Subcutaneous adipose tissue (tissue), 4 donors: ENCODE measurements around the gene INPP5A. TPM values are rescaled to one million over a fixed set of nuclear protein-coding genes. Genes with fewer than 3 reads are reported as not detected.

ENCODE experiments used
- total RNA-seq, 4 donors: library from RNA; depleted of rRNA; stranded (reverse); fragments of >200 nt; gene quantifications; one replicate each; pipeline ENCODE4 v1.1.0, GENCODE V29; 2016
- TF ChIP-seq, protein P1 (sequence below): fragments of 450-650 bp; IDR thresholded peaks from one replicate; pipeline ENCODE4 v1.5.1; 2016; ENCODE audit warnings: low read depth, mild to moderate bottlenecking, control low read depth, antibody characterized with exemption, moderate library complexity

Gene INPP5A
- total RNA-seq, 4 donors from 2014 or later, result 23.1 to 34.1 (median 31.6) TPM

DNA sequence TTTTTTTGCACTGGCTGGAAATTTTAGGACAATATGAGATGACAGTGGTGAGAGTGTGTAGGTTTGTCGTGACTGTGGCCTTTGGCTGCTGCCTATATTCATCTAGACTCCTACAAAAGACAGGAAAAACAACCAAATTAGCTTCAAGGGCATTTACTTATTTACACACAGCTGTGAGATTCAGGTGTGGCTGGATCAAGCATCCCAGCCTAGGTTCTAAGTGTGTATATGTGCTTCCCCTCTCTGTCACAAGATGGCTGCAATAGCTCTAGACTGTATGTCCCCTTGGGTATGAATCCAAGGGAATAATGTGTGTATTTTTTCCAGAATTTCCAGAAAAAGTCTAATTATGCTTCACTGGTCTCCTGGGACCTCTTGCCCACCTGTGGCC is 25.5 kb upstream of the INPP5A start:
- TF ChIP-seq, protein P1, sequence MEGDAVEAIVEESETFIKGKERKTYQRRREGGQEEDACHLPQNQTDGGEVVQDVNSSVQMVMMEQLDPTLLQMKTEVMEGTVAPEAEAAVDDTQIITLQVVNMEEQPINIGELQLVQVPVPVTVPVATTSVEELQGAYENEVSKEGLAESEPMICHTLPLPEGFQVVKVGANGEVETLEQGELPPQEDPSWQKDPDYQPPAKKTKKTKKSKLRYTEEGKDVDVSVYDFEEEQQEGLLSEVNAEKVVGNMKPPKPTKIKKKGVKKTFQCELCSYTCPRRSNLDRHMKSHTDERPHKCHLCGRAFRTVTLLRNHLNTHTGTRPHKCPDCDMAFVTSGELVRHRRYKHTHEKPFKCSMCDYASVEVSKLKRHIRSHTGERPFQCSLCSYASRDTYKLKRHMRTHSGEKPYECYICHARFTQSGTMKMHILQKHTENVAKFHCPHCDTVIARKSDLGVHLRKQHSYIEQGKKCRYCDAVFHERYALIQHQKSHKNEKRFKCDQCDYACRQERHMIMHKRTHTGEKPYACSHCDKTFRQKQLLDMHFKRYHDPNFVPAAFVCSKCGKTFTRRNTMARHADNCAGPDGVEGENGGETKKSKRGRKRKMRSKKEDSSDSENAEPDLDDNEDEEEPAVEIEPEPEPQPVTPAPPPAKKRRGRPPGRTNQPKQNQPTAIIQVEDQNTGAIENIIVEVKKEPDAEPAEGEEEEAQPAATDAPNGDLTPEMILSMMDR, result no peak

DNA sequence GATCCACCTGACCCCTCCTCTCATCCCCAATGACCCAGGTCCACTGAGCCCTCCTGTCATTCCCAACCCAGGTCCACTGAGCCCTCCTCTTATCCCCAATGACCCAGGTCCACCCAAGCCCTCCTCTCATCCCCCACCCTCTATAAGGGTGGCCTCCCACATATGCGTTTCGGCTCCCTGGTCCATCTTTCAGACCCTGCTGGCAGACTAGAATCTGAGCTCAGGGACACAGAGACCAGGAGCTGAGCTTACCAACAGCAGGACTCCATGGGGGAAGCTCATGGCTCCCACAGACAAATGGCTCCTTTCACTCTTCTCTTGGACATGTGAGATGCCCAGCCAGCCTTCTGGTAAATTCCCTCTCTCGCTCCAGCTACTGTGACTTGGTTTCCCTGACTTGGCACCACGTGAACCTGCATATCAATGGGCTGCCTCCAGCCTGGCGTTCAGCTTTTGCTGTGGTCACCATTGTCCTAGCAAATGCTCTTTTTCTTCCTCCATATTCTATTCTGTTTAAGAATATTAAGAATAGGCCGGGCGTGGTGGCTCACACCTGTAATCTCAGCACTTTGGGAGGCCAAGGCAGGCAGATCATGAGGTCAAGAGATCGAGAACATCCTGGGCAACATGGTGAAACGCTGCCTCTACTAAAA is 24.8 kb upstream of the INPP5A start:
- TF ChIP-seq, protein P1, result no peak

DNA sequence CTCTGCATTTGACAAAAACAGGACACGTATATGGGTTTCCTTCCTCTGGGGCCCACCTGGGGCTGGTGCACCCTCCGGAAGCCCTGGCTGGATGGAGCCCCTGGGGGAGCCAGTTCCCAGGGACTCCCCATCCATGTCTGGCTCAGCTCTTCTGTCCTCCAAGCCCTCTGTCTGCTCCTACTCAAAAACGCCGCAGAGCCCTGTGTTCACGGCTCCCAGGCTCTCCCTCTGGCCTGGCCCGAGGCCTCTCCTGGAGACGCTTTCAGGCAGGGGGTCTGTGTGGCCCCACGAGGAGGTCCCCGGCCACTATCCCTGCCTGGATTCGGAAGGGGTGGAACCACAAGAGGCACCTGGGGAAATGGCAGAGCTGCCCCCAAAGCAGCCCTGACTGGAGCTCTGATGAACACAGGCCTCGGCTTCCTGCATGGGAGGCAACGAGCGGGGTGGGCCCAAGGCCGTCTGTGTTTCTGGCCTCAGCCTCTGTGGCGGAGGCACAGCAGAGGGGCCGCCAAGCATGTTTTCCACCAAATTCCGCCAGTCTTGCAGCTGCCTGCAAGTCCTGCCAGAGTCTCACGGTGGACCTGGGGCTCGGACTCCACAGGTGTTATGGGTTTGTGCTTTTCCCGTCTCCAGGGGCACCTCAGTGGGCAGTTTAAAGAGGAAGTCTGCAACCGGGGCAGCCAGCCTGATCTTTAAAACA is 22.6 kb upstream of the INPP5A start:
- TF ChIP-seq, protein P1, result no peak

DNA sequence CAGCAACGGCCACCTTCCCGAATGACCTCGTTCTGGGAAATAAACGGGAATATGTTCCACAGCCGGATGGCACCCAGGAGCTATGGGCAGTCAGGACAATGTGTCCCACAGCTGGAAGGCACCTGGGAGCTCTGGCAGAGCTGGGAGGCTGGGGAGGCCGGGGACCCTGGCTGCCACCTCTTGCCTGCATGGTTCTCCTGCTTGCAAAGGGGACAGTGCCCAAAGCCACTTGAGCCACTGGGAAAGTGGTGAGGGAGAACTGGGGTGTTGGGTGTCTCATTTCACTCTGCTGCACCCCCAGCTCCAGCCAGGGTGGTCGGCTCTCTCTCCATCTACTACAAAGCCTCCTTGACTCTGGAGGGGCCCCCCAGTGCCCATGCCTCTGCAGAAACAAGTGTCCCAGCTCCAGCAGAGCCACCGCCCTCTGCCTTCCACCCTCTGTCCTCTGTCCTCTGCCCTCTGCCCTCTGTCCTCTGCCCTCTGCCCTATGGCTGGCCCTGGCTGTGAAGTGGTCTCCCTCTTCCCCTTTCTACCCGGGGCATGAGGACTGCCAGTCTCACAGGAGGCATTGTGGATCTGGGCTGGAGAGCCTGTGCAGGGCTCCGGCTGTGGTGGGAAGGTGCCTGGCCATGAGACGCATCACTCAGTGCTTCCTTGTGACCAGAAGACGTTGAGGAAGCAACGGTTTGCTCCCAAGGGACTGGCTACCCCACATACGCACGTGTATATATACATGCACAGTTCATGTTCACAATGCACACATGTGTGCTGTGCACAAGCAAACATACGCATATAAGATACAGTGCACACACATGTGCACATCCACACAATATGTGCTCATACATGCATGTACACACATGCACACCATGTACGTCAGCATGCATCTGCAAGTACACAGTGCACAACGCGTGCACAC is 21.5 kb upstream of the INPP5A start:
- TF ChIP-seq, protein P1, result no peak

DNA sequence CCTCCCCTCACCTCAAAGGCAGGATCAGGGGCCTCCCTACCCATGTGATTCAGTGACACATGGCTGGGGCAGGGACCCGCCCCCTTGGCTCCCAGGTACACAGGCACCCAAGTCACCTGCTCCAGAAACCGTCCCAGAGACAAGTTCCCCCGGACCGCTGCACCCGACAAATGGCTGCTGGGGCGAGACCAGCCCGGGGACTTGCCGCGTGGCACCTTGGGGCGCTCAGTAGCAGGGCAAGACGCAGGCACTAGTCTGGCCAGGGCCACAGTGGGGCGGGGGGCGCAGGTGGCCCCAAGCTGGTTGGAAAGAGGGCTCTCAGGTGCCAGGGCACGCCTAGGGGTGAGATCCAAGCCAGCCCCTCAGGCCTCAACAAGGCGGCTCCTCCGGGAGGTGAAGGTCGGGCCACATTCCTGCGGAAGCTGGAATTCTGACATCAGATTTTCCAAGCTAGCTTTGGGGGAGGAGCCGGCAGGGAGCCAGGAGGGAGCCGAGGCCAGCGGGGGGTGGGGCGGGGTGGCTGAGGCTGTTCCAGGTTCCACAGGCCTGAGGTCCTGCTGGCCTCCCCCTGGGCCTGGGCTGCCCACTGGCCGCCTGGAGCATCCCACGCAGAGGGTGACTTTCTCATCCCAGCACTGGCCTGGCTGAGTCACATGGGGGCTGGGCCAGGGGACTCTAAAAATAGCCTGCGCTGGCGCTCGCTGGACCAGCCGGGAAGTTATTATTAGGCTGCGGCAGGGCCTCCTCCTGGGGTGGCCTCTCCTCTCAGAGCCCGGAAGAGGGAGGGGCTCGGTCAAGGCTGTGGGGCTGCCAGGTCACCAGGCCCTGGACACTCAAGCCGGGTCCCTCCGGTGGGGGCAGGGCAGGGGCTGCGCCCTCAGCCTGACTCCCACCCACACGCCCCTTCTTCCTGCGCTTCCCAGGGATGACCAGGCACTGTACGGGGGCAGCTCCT is 20.5 kb upstream of the INPP5A start:
- TF ChIP-seq, protein P1, result no peak

DNA sequence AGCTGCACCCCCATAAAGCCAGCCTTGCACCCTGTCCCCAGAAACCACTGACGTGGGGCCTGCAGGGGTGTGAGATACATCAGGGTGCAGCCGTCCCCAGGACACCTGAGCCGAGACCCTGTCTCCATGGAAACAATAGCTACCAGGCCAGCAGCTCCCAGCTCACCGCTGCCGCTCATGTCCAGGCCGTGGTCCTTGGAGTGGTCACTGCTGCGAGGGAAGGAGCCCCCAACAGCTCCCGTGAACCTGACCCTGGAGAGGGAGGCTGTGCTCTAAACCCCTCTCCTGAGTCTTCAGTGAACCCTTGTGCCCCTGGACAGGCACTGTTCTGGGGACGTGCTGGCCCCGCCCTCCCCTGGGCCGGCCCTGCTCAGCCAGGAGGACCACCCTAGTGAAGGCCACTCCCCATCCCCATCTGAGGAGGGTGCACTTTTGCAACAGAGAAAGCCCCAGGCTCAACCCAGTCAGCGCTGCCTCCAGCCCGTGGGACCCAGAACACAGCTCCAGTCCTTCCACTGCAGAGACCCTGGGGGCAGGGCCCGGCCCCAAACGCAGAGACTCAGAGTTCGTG is 19.6 kb upstream of the INPP5A start:
- TF ChIP-seq, protein P1, result no peak
